ENCODE results near the gene BCL11A.

DNA sequence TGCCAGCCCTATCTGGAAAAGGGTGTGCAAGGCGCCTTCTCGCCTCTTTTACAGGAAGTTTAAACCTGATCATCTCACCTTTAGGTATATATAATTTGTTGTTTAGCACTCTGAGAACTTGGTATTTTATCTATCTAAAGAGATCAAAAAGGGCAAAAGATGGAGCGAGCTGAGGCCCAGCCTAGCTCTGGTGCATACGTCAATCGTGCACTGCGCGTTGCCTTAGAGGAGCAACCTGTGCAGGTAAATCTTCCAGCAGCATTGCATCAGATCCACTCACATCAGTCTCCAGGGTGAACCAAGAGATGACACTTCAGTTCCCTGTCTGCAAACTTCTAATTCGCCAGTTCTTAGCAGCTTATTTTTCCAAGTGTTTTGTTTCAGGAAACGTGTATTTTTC lies 15.4 kb downstream of the BCL11A start:
- no peak for TF ChIP-seq EZH2 (IDR thresholded peaks at IDR 0.05; ENCODE audit: insufficient read depth, poor library complexity, severe bottlenecking)
- TF ChIP-seq EZH2phosphoT487 (IDR thresholded peaks at IDR 0.05; ENCODE audit: insufficient read depth, low read depth): no peak

Measured in GM23248 (cell line).